ENCODE results near the gene OR9G4.

The OR9G4 gene

DNA sequence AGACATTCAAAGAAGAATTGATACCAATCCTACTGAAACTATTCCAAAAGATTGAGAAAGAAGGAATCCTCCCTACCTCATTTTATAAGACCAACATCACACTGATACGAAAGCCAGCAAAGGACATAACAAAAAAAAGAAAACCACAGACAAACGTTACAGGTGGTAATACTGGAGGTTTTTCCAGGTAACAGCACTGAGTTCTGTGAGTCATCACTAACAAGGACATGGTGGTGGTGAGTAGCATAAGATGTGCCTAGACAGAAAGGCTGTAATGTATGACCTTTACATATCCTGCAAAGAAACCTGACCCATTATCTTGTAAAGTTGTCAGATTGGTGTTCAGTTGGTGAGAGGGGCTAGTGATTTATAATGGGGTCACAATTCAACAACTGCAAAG is 34.3 kb downstream of the OR9G4 start:
- Histone ChIP-seq H3K9me3 (ENCODE audit: insufficient read depth, low read depth, low read length) (no peaks in the 10 kb centered on the region), H3K9ac (ENCODE audit: low read depth, low read length) (no peak overlapping the region), H3K27me3 (ENCODE audit: insufficient read depth, low read length) (no peaks in the 10 kb centered on the region), H3K4me1 (ENCODE audit: insufficient read depth, low read length) (no peaks in the 10 kb centered on the region), H3K4me3 (ENCODE audit: low read length) (no peak overlapping the region), H3K36me3 (ENCODE audit: insufficient read depth, low read length) (no peaks in the 10 kb centered on the region), H3K27ac (ENCODE audit: low read depth, low read length) (no peak overlapping the region)
- 88% methylated on average over 1 of the region's 2 CpGs for WGBS

DNA sequence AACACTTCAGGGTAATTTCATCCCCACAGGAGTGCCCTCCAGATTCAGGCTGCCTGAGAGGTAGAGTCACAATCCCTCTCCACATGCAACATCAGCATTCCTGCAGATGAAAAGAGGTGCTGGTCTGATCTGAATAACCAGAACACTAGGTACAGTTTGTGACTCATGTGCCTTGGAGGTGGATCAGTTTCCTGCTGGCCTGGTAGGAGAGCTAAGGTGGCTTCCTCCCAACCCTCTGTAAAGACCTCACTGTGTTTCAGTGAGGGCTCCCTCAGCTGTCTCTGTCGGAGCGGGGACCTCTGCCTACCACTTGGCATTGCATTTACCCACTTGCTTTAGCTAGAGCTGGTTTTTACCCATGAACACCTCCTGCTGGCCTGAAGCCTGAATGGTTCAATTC is 42.0 kb downstream of the OR9G4 start:
- Histone ChIP-seq H3K27me3 (ENCODE audit: insufficient read depth, low read length) (no peaks in the 10 kb centered on the region), H3K9me3 (ENCODE audit: insufficient read depth, low read depth, low read length) (peaks cover 5% of the 10 kb centered on the region), H3K9ac (ENCODE audit: low read depth, low read length) (no peak overlapping the region), H3K4me3 (ENCODE audit: low read length) (no peak overlapping the region), H3K36me3 (ENCODE audit: insufficient read depth, low read length) (no peaks in the 10 kb centered on the region), H3K4me1 (ENCODE audit: insufficient read depth, low read length) (no peaks in the 10 kb centered on the region), H3K27ac (ENCODE audit: low read depth, low read length) (no peak overlapping the region)
- WGBS: 91% methylated on average over 2 of the region's 2 CpGs

DNA sequence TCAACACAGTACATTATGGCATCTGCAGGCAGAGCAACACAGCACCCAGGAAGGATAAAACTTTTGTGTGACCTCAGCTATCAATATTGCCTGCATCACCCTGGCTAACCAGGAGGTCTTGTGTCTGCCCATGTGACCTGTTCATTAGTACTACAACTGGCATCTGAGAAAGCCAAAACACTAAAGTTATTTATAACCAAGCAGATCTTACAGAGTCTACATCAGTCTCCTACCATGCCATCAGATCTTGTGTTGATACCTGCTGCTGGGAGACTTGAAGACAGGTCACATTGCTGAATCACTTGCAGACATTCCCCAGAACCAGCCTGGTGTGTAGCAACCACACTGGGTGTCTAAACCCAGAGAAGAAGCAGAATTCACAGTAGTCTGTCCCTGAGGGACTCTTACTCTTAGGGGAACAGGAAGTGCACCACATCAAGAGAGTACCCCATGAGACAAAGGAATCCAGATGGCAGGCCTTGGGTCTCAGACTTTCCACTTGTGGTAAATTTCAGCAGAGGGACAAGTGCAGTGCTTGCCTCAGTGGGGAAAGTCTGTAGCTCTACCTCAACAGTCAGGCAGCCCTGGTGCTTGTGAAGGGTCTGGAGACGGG is 42.6 kb downstream of the OR9G4 start:
- H3K4me3 ChIP-seq (ENCODE audit: low read length): no peak overlapping the region
- H3K27me3 ChIP-seq (ENCODE audit: insufficient read depth, low read length): no peaks in the 10 kb centered on the region
- H3K9ac ChIP-seq (ENCODE audit: low read depth, low read length): no peak overlapping the region
- WGBS: 55% methylated on average over 1 of the region's 1 CpG
- H3K36me3 ChIP-seq (ENCODE audit: insufficient read depth, low read length): no peaks in the 10 kb centered on the region
- no peak overlapping the region for H3K27ac ChIP-seq (ENCODE audit: low read depth, low read length)
- H3K9me3 ChIP-seq (ENCODE audit: insufficient read depth, low read depth, low read length): peaks cover 5% of the 10 kb centered on the region
- no peaks in the 10 kb centered on the region for H3K4me1 ChIP-seq (ENCODE audit: insufficient read depth, low read length)

DNA sequence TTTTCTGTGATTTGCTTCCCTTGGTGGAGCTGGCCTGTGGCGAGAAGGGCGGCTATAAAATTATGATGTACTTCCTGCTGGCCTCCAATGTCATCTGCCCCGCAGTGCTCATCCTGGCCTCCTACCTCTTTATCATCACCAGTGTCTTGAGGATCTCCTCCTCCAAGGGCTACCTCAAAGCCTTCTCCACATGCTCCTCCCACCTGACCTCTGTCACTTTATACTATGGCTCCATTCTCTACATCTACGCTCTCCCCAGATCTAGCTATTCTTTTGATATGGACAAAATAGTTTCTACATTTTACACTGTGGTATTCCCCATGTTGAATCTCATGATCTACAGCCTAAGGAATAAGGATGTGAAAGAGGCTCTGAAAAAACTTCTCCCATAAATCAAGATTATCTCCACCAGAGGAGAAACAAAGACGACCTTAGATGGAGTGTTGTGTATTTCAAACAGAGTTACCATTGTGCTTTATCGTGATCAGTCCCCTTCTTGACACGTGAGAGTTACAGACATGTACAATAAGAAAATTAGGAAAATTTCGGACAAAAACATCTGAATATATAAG is 47.5 kb downstream of the OR9G4 start:
- no peaks in the 10 kb centered on the region for H3K4me1 ChIP-seq (ENCODE audit: insufficient read depth, low read length)
- no peaks in the 10 kb centered on the region for H3K36me3 ChIP-seq (ENCODE audit: insufficient read depth, low read length)
- H3K27ac ChIP-seq (ENCODE audit: low read depth, low read length): no peak overlapping the region
- no peaks in the 10 kb centered on the region for H3K27me3 ChIP-seq (ENCODE audit: insufficient read depth, low read length)
- 86% methylated on average over 8 of the region's 8 CpGs for WGBS
- H3K9me3 ChIP-seq (ENCODE audit: insufficient read depth, low read depth, low read length): no peaks in the 10 kb centered on the region
- no peak overlapping the region for H3K9ac ChIP-seq (ENCODE audit: low read depth, low read length)
- no peak overlapping the region for H3K4me3 ChIP-seq (ENCODE audit: low read length)

DNA sequence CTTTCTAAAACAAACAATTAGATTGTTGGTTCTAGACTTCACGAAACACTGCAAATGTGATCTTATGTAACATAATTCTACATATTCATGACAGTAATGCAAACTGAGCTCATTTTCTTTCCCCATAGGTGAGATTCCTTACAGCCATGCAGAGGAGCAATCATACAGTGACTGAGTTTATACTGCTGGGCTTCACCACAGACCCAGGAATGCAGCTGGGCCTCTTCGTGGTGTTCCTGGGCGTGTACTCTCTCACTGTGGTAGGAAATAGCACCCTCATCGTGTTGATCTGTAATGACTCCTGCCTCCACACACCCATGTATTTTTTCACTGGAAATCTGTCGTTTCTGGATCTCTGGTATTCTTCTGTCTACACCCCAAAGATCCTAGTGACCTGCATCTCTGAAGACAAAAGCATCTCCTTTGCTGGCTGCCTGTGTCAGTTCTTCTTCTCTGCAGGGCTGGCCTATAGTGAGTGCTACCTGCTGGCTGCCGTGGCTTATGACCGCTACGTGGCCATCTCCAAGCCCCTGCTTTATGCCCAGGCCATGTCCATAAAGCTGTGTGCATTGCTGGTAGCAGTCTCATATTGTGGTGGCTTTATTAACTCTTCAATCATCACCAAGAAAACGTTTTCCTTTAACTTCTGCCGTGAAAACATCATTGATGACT is 48.1 kb downstream of the OR9G4 start:
- no peaks in the 10 kb centered on the region for H3K36me3 ChIP-seq (ENCODE audit: insufficient read depth, low read length)
- no peak overlapping the region for H3K9ac ChIP-seq (ENCODE audit: low read depth, low read length)
- no peak overlapping the region for H3K27ac ChIP-seq (ENCODE audit: low read depth, low read length)
- no peak overlapping the region for H3K4me3 ChIP-seq (ENCODE audit: low read length)
- H3K4me1 ChIP-seq (ENCODE audit: insufficient read depth, low read length): no peaks in the 10 kb centered on the region
- 80% methylated on average over 10 of the region's 10 CpGs for WGBS
- H3K27me3 ChIP-seq (ENCODE audit: insufficient read depth, low read length): no peaks in the 10 kb centered on the region
- no peaks in the 10 kb centered on the region for H3K9me3 ChIP-seq (ENCODE audit: insufficient read depth, low read depth, low read length)

DNA sequence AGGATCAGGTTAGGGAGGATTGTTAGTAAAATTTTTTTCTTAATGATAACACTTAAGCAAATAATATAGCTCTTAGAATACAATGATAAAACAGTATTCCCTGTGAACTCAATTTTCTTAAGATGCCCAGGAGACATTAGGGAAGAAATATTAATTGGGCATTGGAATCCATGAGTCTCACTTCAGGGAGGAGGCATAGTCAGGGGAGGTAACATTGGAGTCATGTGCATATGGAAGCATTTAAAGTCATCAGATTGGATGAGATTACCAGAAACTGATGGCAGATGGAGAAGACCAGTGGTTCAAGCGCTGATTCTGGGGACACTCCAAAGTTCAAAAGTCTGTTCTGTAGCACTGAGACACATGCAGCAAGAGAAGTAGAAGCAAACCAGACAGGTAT is 49.7 kb downstream of the OR9G4 start, which contains the start of gene OR9G1:
Gene OR9G1 (plus strand): TSS at position 301 of the 400 bp plus-strand sequence. CDS start 1,293 bp downstream, outside the sequence.
- H3K4me3 ChIP-seq (ENCODE audit: low read length): no peak within 1 kb of the TSS
- H3K36me3 ChIP-seq (ENCODE audit: insufficient read depth, low read length): no peaks in the 10 kb centered on the region
- no peaks in the 10 kb centered on the region for H3K27me3 ChIP-seq (ENCODE audit: insufficient read depth, low read length)
- H3K4me1 ChIP-seq (ENCODE audit: insufficient read depth, low read length): no peaks in the 10 kb centered on the region
- H3K9me3 ChIP-seq (ENCODE audit: insufficient read depth, low read depth, low read length): no peaks in the 10 kb centered on the region
- no peak within 1 kb of the TSS for H3K27ac ChIP-seq (ENCODE audit: low read depth, low read length)
- H3K9ac ChIP-seq (ENCODE audit: low read depth, low read length): no peak within 1 kb of the TSS
- 95% methylated on average over 1 of the region's 1 CpG for WGBS

DNA sequence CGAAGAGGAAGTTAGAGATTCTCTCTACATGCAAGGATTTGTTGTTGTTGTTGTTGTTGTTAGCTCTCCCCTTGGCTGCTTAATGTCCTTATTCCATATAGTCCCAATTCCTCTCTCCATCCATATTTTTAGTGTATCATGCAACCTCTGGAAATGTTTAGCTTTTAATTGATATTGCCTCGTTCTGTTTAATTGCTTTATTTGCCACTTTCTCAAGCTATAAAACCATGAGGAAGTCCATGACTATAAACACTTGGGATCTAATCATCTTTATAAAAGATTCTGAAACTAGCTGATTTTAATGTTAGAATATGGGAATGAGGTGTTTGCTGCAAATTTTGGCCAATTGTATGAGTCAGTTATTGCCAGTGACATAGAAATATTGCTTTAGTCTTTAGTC is 55.1 kb downstream of the OR9G4 start:
- H3K36me3 ChIP-seq (ENCODE audit: insufficient read depth, low read length): no peaks in the 10 kb centered on the region
- no peak overlapping the region for H3K27ac ChIP-seq (ENCODE audit: low read depth, low read length)
- no peaks in the 10 kb centered on the region for H3K9me3 ChIP-seq (ENCODE audit: insufficient read depth, low read depth, low read length)
- peaks cover 4% of the 10 kb centered on the region; the same call in 1 of the 2 replicates for H3K4me1 ChIP-seq (ENCODE audit: insufficient read depth, low read length)
- H3K4me3 ChIP-seq (ENCODE audit: low read length): no peak overlapping the region
- H3K9ac ChIP-seq (ENCODE audit: low read depth, low read length): no peak overlapping the region
- WGBS: 100% methylated on average over 2 of the region's 2 CpGs
- H3K27me3 ChIP-seq (ENCODE audit: insufficient read depth, low read length): no peaks in the 10 kb centered on the region
